HG03103 (cell line): ENCODE results near the gene RBM18.

ENCODE experiments used
- ATAC-seq: cut with Tn5 transposase; IDR thresholded peaks from one replicate; pipeline ENCODE4 v1.9.1; 2021; ENCODE audit warnings: low read depth; ENCODE audit not compliant: unreplicated experiment

RBM18 gene

DNA sequence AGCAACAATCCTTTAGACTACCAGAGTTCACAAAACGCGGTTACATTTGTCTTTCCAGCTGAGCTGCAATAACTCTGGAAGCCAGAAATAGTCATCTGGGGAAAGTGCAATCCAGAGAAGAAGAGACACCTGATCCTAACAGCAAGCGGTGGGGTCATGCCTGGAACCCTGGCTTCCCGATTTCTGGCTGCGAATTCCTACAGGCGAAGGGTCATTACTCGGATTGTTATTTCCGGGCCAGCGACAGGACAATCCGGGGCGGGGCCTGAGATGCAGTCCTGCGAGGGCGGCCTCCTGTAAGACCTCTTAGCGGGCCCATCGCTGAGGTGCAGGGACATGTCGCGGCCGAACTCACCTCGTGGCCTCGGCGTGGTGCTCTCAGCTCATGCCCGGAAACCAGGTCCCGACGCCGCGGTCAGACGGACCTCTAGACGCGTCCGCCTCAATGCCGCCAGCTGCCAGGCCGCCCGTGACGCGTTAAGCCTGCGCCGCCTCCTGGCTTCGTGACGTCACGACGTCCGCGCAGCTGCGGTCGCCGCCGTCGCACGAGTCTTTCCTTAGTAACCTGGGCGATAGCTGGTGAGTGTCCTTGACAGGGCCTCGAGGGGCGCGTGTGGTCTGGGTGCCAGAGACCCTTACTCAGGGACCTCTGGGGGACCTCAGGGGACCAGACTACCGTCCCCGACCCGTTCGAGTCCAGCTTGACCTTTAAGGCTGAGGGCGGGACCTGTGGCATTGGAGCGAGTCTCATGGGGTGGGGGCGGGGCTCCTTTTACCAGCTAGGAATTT is at the start of gene RBM18, which contains the start of gene MRRF:
TSS of gene RBM18 (minus strand) at position 481 of the 789 bp plus-strand sequence. CDS start 3,348 bp downstream, outside the sequence.
TSS of gene MRRF (plus strand) at position 523 of the 789 bp plus-strand sequence. CDS start 6,010 bp downstream, outside the sequence.
- peak; percentile 81 for ATAC-seq

DNA sequence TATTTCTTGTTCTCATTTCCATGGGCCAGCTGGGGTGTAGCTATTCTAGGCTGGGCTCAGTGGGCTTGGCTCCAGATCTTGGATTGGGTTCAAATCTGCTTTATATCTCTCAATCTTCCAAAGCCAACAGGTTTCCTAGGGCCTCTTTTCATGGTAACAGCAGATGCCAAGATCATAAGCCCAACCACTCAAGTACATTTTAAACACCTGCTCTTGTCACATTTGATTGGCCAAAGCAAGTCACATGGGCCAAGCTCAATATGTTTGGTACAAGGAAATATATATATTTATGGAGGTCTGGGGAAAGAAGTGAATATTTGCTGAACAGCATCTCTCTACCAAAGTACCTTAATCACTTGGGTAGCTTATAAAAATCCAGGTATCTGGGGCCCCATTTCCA is 49.5 kb upstream of the RBM18 start:
- ATAC-seq: no peak

DNA sequence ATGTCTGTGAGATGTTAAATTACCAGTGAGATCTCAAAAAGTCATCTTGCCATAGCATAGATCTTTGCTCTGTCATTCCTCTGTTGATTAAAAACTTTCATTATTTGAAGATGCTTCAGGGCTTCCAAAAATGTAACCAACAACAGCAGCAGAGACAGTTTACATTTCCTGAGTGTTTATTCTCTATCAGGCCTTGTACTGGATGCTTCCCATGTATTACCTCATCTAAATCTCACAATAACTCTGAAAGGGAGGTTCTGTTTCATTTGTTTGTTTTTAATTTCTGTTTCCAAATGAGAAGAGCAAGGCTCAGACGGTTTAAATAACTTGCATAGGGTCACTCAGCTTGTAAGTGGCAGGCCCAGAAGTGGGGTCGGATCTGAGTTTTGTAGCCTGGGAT is 45.2 kb upstream of the RBM18 start:
- ATAC-seq: no peak

- ATAC-seq: no peak
Observed at GRCh38 chr9:122307925-122308324, 43.3 kb upstream of the RBM18 start.

- ATAC-seq: no peak
Observed at GRCh38 chr9:122307061-122307460, 42.4 kb upstream of the RBM18 start.

GRCh38 chr9:122302237-122303093 is 37.8 kb upstream of the RBM18 start:
- no peak for ATAC-seq

DNA sequence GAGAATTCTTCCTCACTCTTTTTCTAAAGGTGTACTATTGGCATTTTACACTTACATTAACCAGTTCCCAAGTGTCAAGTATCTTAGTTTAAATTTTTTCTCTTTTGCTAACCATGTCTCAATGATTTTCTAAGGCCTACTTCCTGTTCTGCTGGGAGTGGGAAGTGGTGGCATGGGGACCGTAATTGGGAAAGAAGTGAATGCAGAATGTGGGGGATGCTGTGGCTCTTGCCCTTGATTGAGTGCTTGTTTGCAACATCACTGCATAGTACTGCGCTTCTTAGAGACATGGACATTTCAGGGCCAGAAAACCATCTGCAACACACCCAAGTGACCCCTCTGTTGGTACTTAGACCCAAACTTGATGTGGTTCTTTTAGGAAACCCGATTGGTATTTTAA is 32.9 kb upstream of the RBM18 start:
- no peak for ATAC-seq

- ATAC-seq: no peak
Observed at GRCh38 chr9:122294531-122294930, 29.9 kb upstream of the RBM18 start.

- no peak for ATAC-seq
Observed at GRCh38 chr9:122291458-122291857, 26.8 kb upstream of the RBM18 start.

DNA sequence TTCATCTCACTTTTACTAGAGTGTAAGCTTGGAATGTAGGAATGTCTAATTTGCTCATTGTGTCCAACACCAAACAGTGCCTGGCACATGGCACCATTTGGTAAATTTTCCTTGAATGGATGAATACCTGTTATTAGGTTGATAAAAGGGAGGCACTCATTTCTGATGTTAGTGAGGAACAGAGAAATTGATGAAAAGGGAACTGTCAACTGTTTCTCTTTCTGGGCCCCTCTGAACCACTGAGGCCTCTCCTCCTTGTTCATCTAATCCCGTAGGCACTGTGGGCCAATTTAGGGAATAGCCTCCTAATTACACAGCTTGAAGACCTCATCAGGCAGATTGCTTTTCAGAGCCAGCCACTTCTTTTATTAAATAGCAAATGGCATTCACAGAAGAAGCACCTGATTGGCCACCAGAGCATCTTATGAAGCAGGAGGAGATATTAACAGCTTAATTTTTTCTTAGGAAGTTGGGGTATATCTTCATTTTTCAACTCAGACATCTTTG is 22.6 kb upstream of the RBM18 start:
- ATAC-seq: no peak

- no peak for ATAC-seq
Observed at GRCh38 chr9:122286764-122287163, 22.1 kb upstream of the RBM18 start.

- ATAC-seq: no peak
Observed at GRCh38 chr9:122281368-122281767, 16.7 kb upstream of the RBM18 start.

- ATAC-seq: no peak
Observed at GRCh38 chr9:122277285-122277897, 12.8 kb upstream of the RBM18 start.

DNA sequence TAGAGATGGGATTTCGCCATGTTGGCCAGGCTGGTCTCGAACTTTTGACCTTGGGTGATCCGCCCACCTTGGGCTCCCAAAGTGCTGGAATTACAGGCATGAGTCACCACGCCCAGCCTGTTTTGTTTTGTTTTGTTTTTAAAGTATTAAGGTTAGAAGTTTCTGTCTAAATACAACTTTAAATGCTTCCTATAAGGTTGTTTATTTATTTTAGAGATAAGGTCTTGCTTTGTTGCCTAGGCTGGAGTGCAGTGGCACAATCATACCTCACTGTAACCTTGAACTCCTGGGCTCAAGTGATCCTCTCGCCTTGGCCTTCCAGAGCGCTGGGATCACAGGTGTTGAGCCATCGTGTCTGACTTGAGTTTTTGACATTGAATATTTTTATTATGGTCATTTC is 11.5 kb upstream of the RBM18 start:
- ATAC-seq: no peak

DNA sequence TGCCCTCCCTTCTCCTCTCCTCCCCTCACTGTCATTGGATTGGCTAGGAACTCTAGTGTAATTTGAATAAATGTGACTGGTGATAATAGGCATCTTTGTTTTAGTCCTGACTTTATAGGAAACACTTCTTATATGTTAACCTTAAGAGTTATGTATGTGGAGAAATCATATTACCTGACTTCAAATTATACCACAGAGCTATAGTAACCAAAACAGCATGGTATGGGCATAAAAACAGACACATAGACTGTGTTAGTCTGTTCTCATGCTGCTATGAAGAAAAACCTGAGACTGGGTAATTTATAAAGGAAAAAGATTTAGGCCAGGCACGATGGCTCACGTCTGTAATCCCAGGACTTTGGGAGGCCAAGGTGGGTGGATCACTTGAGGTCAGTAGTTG is 9.4 kb upstream of the RBM18 start:
- ATAC-seq: no peak

GRCh38 chr9:122268041-122268814 is 3.6 kb upstream of the RBM18 start:
- no peak for ATAC-seq

DNA sequence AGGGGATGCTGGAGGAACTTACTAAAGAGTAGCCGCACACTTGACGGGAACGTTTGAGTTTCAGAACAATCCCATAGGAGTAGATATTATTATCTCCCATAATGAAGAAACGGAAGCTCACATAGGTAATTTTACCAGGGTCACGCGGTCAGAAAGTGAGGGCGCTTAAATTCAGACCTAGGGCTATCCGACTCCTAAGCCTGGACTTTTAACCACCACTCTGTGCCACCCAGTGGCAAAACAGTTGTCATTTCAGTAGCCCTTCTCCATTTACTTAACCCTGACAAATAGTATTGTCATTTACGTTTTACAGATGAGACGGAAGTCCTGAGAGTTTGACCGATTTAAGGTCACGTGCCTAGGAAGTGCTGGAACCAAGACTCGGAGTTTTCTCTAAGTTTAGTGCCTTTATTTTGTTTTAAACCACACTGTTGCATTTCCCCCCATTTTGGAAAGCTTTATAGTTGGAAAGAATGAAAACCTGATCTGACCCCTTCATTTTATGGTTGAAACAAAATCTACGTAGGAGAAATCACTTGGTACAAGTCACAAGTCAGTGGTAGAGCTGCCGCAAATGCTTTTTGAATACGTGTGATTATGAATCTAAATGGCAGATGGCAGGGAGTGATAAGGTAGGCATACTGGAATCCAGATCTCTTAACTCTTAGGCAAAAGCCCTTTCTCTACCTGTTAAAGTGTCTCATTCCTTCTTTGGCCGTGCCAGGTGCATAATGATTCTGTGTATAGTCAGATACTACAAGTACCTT is 692 bp upstream of the RBM18 start:
- peak; percentile 27 for ATAC-seq

- ATAC-seq: no peak
Observed at GRCh38 chr9:122263699-122264349, 816 bp downstream of the RBM18 start.

DNA sequence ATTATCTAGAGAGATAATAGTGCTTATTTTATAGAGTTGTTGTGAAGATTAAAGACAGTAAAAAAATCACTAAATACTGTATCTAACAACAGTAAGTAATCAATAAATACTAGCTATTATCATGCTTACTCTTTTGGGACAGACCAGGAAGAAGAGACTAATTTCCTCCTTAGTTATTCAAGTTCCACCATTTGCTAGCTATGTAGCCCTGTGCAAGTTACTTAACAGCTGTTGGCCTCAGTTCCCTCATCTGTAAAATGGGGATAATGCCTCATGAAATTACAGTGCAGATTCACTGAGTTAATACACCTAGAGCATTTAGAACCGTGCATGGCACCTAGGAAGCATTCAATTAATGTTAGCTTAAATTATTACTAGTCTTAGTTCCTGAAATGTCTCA is 2.6 kb downstream of the RBM18 start:
- no peak for ATAC-seq
